Peyer's patch (tissue), 4 donors: ENCODE results near the gene BCAS3. TPM values are rescaled to one million over a fixed set of nuclear protein-coding genes. Genes with fewer than 3 reads are reported as not detected.

Experiments used
- DNase-seq, 3 donors: peaks; one replicate each; pipeline ENCODE4 v3.0.0-alpha.2; 2017 to 2019
- H3K27ac ChIP-seq, 4 donors: fragments of 200-600 bp; sonication (generic); one replicate each; pipeline ENCODE4 v1.5.1; 2016 to 2019
- H3K27me3 ChIP-seq, 2 donors: fragments of 200-600 bp; sonication (generic); one replicate each; pipeline ENCODE4 v1.5.1; 2019
- H3K36me3 ChIP-seq, 3 donors: fragments of 200-600 bp; sonication (generic); one replicate each; pipeline ENCODE4 v1.5.1; 2016 to 2019
- H3K4me1 ChIP-seq, 4 donors: fragments of 200-600 bp; sonication (generic); one replicate each; pipeline ENCODE4 v1.5.1; 2016 to 2019
- H3K4me3 ChIP-seq, 4 donors: fragments of 200-600 bp; sonication (generic); 1 replicate in 3 of 4; 2 replicates in 1 of 4; pipeline ENCODE4 v1.5.1; 2016 to 2019; ENCODE audit warnings: mild to moderate bottlenecking in 1 of 4
- H3K9me3 ChIP-seq, 4 donors: fragments of 200-600 bp; sonication (generic); one replicate each; pipeline ENCODE4 v1.5.1; 2016 to 2019; ENCODE audit warnings: mild to moderate bottlenecking in 1 of 4
- CTCF ChIP-seq, 6 experiments: fragments of 450-650 bp in 4 of 6; fragments of 200-600 bp in 2 of 6; sonication (generic) in 1 of 6; IDR thresholded peaks; one replicate each; pipeline ENCODE4 v1.5.1; 2017 to 2019; ENCODE audit warnings: antibody characterized with exemption in 6 of 6, mild to moderate bottlenecking in 3 of 6, moderate library complexity in 1 of 6
- POLR2A ChIP-seq, 2 donors: fragments of 450-650 bp; IDR thresholded peaks; one replicate each; pipeline ENCODE4 v1.5.1; 2017; ENCODE audit warnings: antibody characterized with exemption in 2 of 2, mild to moderate bottlenecking in 2 of 2, moderate library complexity in 2 of 2
- total RNA-seq, 4 donors: library from RNA; depleted of rRNA; stranded (reverse); fragments of >200 nt; gene quantifications; one replicate each; pipeline ENCODE4 v1.1.0, GENCODE V29; 2016

BCAS3 gene
- total RNA-seq, 4 donors from 2014 or later: 25.7 to 109 (median 57.1) TPM

GRCh38 chr17:60675997-60676396 lies 1.7 kb upstream of the BCAS3 start:
- H3K27me3 ChIP-seq: no peaks in the 10 kb centered on the region
- H3K4me3 ChIP-seq: no peak overlapping the region
- peaks cover 0 to 4% (median 0%) of the 10 kb centered on the region in 3 donors for H3K36me3 ChIP-seq
- H3K4me1 ChIP-seq: peaks cover 0 to 7% (median 0%) of the 10 kb centered on the region in 4 donors
- H3K9me3 ChIP-seq: no peaks in the 10 kb centered on the region
- no peak for DNase-seq
- TF ChIP-seq CTCF (IDR thresholded peaks at IDR 0.05): no peak
- no peak overlapping the region for H3K27ac ChIP-seq

- no peak for TF ChIP-seq CTCF (IDR thresholded peaks at IDR 0.05)
- peak; percentile 57 to 72 for TF ChIP-seq POLR2A (IDR thresholded peaks at IDR 0.05)
- H3K9me3 ChIP-seq: no peaks in the 10 kb centered on the region
- peak overlapping the region; percentile 67 to 85 (median 70) for H3K27ac ChIP-seq
- peak overlapping the region; percentile 48 to 96 (median 69) for H3K4me3 ChIP-seq
- peaks cover 0 to 7% (median 0%) of the 10 kb centered on the region in 4 donors for H3K4me1 ChIP-seq
- DNase-seq: no peak
- H3K36me3 ChIP-seq: peaks cover 0 to 13% (median 0%) of the 10 kb centered on the region in 3 donors
- no peaks in the 10 kb centered on the region for H3K27me3 ChIP-seq
Measured at GRCh38 chr17:60676758-60677307, 818 bp upstream of the BCAS3 start.

GRCh38 chr17:60678118-60678444 lies 430 bp downstream of the BCAS3 start:
- no peaks in the 10 kb centered on the region for H3K27me3 ChIP-seq
- H3K36me3 ChIP-seq: peaks cover 0 to 13% (median 0%) of the 10 kb centered on the region in 3 donors
- H3K4me3 ChIP-seq: peak overlapping the region; percentile 48 to 96 (median 69)
- H3K27ac ChIP-seq: peak overlapping the region; percentile 49 to 85 (median 70)
- no peak for TF ChIP-seq CTCF (IDR thresholded peaks at IDR 0.05)
- TF ChIP-seq POLR2A (IDR thresholded peaks at IDR 0.05): no peak
- no peak for DNase-seq
- no peaks in the 10 kb centered on the region for H3K9me3 ChIP-seq
- peaks cover 0 to 7% (median 0%) of the 10 kb centered on the region in 4 donors for H3K4me1 ChIP-seq

- TF ChIP-seq CTCF (IDR thresholded peaks at IDR 0.05) (no peak), POLR2A (IDR thresholded peaks at IDR 0.05) (no peak)
- no peak for DNase-seq
- Histone ChIP-seq H3K4me1 (peaks cover 0 to 7% (median 0%) of the 10 kb centered on the region in 4 donors), H3K36me3 (peaks cover 0 to 18% (median 0%) of the 10 kb centered on the region in 3 donors), H3K27me3 (no peaks in the 10 kb centered on the region), H3K4me3 (no peak overlapping the region), H3K27ac (no peak overlapping the region), H3K9me3 (no peaks in the 10 kb centered on the region)
Measured at GRCh38 chr17:60679287-60679686, 1.6 kb downstream of the BCAS3 start.

- no peaks in the 10 kb centered on the region for H3K9me3 ChIP-seq
- DNase-seq: no peak
- H3K27me3 ChIP-seq: no peaks in the 10 kb centered on the region
- TF ChIP-seq POLR2A (IDR thresholded peaks at IDR 0.05): no peak
- no peak overlapping the region for H3K4me3 ChIP-seq
- peaks cover 0 to 24% (median 0%) of the 10 kb centered on the region in 3 donors for H3K36me3 ChIP-seq
- peaks cover 0 to 7% (median 0%) of the 10 kb centered on the region in 4 donors for H3K4me1 ChIP-seq
- H3K27ac ChIP-seq: no peak overlapping the region
Measured at GRCh38 chr17:60680754-60681153, 3.1 kb downstream of the BCAS3 start.

GRCh38 chr17:60685437-60685836 lies 7.8 kb downstream of the BCAS3 start:
- no peak for DNase-seq
- no peak for TF ChIP-seq CTCF (IDR thresholded peaks at IDR 0.05)
- TF ChIP-seq POLR2A (IDR thresholded peaks at IDR 0.05): no peak
- H3K4me1 ChIP-seq: no peaks in the 10 kb centered on the region
- no peaks in the 10 kb centered on the region for H3K9me3 ChIP-seq
- no peak overlapping the region for H3K27ac ChIP-seq
- H3K27me3 ChIP-seq: no peaks in the 10 kb centered on the region
- no peak overlapping the region for H3K4me3 ChIP-seq
- H3K36me3 ChIP-seq: peaks cover 0 to 50% (median 0%) of the 10 kb centered on the region in 3 donors
